SK-N-SH treated with all-trans-retinoic acid at 6 μM for 48 hours (cell line): Measurements from ENCODE around the gene MED1.
A peak's percentile ranks its signal among the peaks of the same experiment; 100 is the strongest.

Experiments
- ATAC-seq: fragments of 200-7000 bp; cut with Tn5 transposase; 3 replicates; pipeline ENCODE4 v1.9.1; 2020; ENCODE audit warnings: mild to moderate bottlenecking, moderate library complexity
- ARNTL ChIP-seq: fragments of 450-650 bp; formaldehyde crosslinking; IDR thresholded peaks from 2 replicates; pipeline ENCODE4 v1.5.0; 2020; ENCODE audit warnings: low read depth, mild to moderate bottlenecking, moderate library complexity, borderline replicate concordance
- BACH2 ChIP-seq: fragments of 250-450 bp; sonication (Bioruptor Pico); IDR thresholded peaks from 2 replicates; pipeline ENCODE4 v1.9.0; 2021; ENCODE audit warnings: mild to moderate bottlenecking, borderline replicate concordance
- CSDC2 ChIP-seq: fragments of 250-450 bp; sonication (Bioruptor Pico); IDR thresholded peaks from 2 replicates; pipeline ENCODE4 v1.5.0; 2020; ENCODE audit warnings: mild to moderate bottlenecking, moderate library complexity
- CSRNP3 ChIP-seq: fragments of 250-450 bp; sonication (Bioruptor Pico); IDR thresholded peaks from 2 replicates; pipeline ENCODE4 v1.5.1; 2021; ENCODE audit warnings: mild to moderate bottlenecking, moderate library complexity
- ESRRG ChIP-seq: fragments of 250-450 bp; sonication (Bioruptor Pico); IDR thresholded peaks from 2 replicates; pipeline ENCODE4 v1.6.1; 2021; ENCODE audit warnings: mild to moderate bottlenecking
- GLIS3 ChIP-seq: fragments of 250-450 bp; sonication (Bioruptor Pico); IDR thresholded peaks from 2 replicates; pipeline ENCODE4 v1.5.0; 2020; ENCODE audit warnings: mild to moderate bottlenecking, moderate library complexity
- OSR1 ChIP-seq: fragments of 250-450 bp; sonication (Bioruptor Pico); IDR thresholded peaks from 2 replicates; pipeline ENCODE4 v1.8.0; 2022; ENCODE audit warnings: moderate library complexity, mild to moderate bottlenecking, inconsistent platforms
- POU6F1 ChIP-seq: fragments of 250-450 bp; sonication (Bioruptor Pico); IDR thresholded peaks from 2 replicates; pipeline ENCODE4 v1.8.0; 2021; ENCODE audit warnings: low read depth, mild to moderate bottlenecking, moderate library complexity, borderline replicate concordance
- PPARA ChIP-seq: fragments of 250-450 bp; sonication (Bioruptor Pico); IDR thresholded peaks from 2 replicates; pipeline ENCODE4 v1.5.0; 2020; ENCODE audit warnings: mild to moderate bottlenecking, borderline replicate concordance
- SNAI2 ChIP-seq: fragments of 250-450 bp; sonication (Bioruptor Pico); IDR thresholded peaks from 2 replicates; pipeline ENCODE4 v1.5.0; 2020; ENCODE audit warnings: mild to moderate bottlenecking, moderate library complexity
- TCF4 ChIP-seq: fragments of 250-450 bp; sonication (Bioruptor Pico); IDR thresholded peaks from 2 replicates; pipeline ENCODE4 v1.8.0; 2021; ENCODE audit warnings: mild to moderate bottlenecking, moderate library complexity, borderline replicate concordance
- TOX ChIP-seq: fragments of 250-450 bp; sonication (Bioruptor Pico); IDR thresholded peaks from 2 replicates; pipeline ENCODE4 v1.8.0; 2021; ENCODE audit warnings: mild to moderate bottlenecking, moderate library complexity, borderline replicate concordance
- ZC3H10 ChIP-seq: fragments of 250-450 bp; sonication (Bioruptor Pico); IDR thresholded peaks from 2 replicates; pipeline ENCODE4 v1.5.1; 2021; ENCODE audit warnings: mild to moderate bottlenecking, moderate library complexity
- ZFP3 ChIP-seq: fragments of 250-450 bp; sonication (Bioruptor Pico); IDR thresholded peaks from 2 replicates; pipeline ENCODE4 v1.5.0; 2020; ENCODE audit warnings: mild to moderate bottlenecking, moderate library complexity
- ZNF565 ChIP-seq: fragments of 450-650 bp; formaldehyde crosslinking; conservative IDR thresholded peaks from 2 replicates; pipeline ENCODE4 v1.5.0; 2020; ENCODE audit warnings: low read depth, mild to moderate bottlenecking, moderate library complexity
- ZNF70 ChIP-seq: fragments of 450-650 bp; formaldehyde crosslinking; IDR thresholded peaks from 2 replicates; pipeline ENCODE4 v1.5.0; 2020; ENCODE audit warnings: mild to moderate bottlenecking, moderate library complexity
- ZNF8 ChIP-seq: fragments of 450-650 bp; formaldehyde crosslinking; IDR thresholded peaks from 2 replicates; pipeline ENCODE4 v1.5.0; 2020; ENCODE audit warnings: mild to moderate bottlenecking, moderate library complexity
- TF ChIP-seq, protein P1 (sequence below): fragments of 250-450 bp; sonication (Bioruptor Pico); IDR thresholded peaks from 2 replicates; pipeline ENCODE4 v1.5.0; 2020; ENCODE audit warnings: mild to moderate bottlenecking, moderate library complexity
- TF ChIP-seq, protein P2 (sequence below): fragments of 250-450 bp; sonication (Bioruptor Pico); IDR thresholded peaks from 2 replicates; pipeline ENCODE4 v1.5.1; 2020; ENCODE audit warnings: low read depth, mild to moderate bottlenecking, moderate library complexity

MED1 gene

GRCh38 chr17:39486242-39486641 lies 35.2 kb upstream of the MED1 start:
- TF ChIP-seq SNAI2 (CRISPR knock-in tag) (no peak), POU6F1 (no peak), PPARA (no peak), GLIS3 (CRISPR knock-in tag) (no peak), ZNF565 (CRISPR knock-in tag) (no peak), ZNF70 (CRISPR knock-in tag) (no peak), ZC3H10 (no peak)
- TF ChIP-seq, protein P1, sequence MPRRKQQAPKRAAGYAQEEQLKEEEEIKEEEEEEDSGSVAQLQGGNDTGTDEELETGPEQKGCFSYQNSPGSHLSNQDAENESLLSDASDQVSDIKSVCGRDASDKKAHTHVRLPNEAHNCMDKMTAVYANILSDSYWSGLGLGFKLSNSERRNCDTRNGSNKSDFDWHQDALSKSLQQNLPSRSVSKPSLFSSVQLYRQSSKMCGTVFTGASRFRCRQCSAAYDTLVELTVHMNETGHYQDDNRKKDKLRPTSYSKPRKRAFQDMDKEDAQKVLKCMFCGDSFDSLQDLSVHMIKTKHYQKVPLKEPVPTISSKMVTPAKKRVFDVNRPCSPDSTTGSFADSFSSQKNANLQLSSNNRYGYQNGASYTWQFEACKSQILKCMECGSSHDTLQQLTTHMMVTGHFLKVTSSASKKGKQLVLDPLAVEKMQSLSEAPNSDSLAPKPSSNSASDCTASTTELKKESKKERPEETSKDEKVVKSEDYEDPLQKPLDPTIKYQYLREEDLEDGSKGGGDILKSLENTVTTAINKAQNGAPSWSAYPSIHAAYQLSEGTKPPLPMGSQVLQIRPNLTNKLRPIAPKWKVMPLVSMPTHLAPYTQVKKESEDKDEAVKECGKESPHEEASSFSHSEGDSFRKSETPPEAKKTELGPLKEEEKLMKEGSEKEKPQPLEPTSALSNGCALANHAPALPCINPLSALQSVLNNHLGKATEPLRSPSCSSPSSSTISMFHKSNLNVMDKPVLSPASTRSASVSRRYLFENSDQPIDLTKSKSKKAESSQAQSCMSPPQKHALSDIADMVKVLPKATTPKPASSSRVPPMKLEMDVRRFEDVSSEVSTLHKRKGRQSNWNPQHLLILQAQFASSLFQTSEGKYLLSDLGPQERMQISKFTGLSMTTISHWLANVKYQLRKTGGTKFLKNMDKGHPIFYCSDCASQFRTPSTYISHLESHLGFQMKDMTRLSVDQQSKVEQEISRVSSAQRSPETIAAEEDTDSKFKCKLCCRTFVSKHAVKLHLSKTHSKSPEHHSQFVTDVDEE (CRISPR knock-in tag), result no peak
- TF ChIP-seq, all 23 proteins: peak for 0
- ATAC-seq, result no peak

- TF ChIP-seq TOX (CRISPR knock-in tag) (no peak), ZNF565 (CRISPR knock-in tag) (no peak), POU6F1 (no peak), ZNF70 (CRISPR knock-in tag) (no peak), OSR1 (CRISPR knock-in tag) (no peak), SNAI2 (CRISPR knock-in tag) (no peak), ZNF8 (CRISPR knock-in tag) (no peak), ZFP3 (CRISPR knock-in tag) (no peak), ESRRG (no peak), PPARA (no peak), ARNTL (CRISPR knock-in tag) (no peak), TCF4 (CRISPR knock-in tag) (no peak), BACH2 (CRISPR knock-in tag) (no peak), CSDC2 (CRISPR knock-in tag) (no peak), CSRNP3 (CRISPR knock-in tag) (no peak), GLIS3 (CRISPR knock-in tag) (no peak), ZC3H10 (no peak)
- TF ChIP-seq, protein P1 (CRISPR knock-in tag), result no peak
- TF ChIP-seq, protein P2, sequence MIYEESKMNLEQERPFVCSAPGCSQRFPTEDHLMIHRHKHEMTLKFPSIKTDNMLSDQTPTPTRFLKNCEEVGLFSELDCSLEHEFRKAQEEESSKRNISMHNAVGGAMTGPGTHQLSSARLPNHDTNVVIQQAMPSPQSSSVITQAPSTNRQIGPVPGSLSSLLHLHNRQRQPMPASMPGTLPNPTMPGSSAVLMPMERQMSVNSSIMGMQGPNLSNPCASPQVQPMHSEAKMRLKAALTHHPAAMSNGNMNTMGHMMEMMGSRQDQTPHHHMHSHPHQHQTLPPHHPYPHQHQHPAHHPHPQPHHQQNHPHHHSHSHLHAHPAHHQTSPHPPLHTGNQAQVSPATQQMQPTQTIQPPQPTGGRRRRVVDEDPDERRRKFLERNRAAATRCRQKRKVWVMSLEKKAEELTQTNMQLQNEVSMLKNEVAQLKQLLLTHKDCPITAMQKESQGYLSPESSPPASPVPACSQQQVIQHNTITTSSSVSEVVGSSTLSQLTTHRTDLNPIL, result no peak
Measured at GRCh38 chr17:39485555-39485954, 34.5 kb upstream of the MED1 start.

More at GRCh38 chr17:39485555-39485954, 34.5 kb upstream of the MED1 start:
- ATAC-seq, result peak; percentile 84
